GM12872 (cell line): ENCODE measurements around the gene GLI3.

Experiments used
- CTCF ChIP-seq: IDR thresholded peaks from 3 replicates; pipeline ENCODE4 v1.5.1; 2011; ENCODE audit warnings: low read depth, mild to moderate bottlenecking, low read length, moderate library complexity; ENCODE audit not compliant: insufficient read depth

The GLI3 gene

GRCh38 chr7:42096268-42096667 is 140.7 kb downstream of the GLI3 start:
- no peak for TF ChIP-seq CTCF

GRCh38 chr7:42095791-42096190 is 141.2 kb downstream of the GLI3 start:
- TF ChIP-seq CTCF, result no peak

- no peak for TF ChIP-seq CTCF
Observed at GRCh38 chr7:42093349-42093905, 143.6 kb downstream of the GLI3 start.

- no peak for TF ChIP-seq CTCF
Observed at GRCh38 chr7:42091461-42092291, 145.3 kb downstream of the GLI3 start.

GRCh38 chr7:42090806-42091205 is 146.2 kb downstream of the GLI3 start:
- TF ChIP-seq CTCF, result no peak

GRCh38 chr7:42090056-42090455 is 147.0 kb downstream of the GLI3 start:
- TF ChIP-seq CTCF, result no peak

GRCh38 chr7:42087616-42088015 is 149.4 kb downstream of the GLI3 start:
- TF ChIP-seq CTCF, result no peak
